Activated CD8-positive, alpha-beta T cell treated with anti-CD3 and anti-CD28 coated beads, Interleukin-2, amount 10 ng/mL, durations not matched to agents 7 days and 5 days (primary cell): ENCODE measurements around the gene MID1. TPM values are rescaled to one million over a fixed set of nuclear protein-coding genes. Genes with fewer than 3 reads are reported as not detected.

ENCODE experiments used
- ATAC-seq: fragments of 150-1000 bp; cut with Tn5 transposase; one replicate; pipeline ENCODE4 v1.10.0; 2021; ENCODE audit warnings: moderate library complexity
- CTCF ChIA-PET: fragments of 350-600 bp; sonication (Branson Sonifier 250); formaldehyde crosslinking; loops from one replicate; lab custom pipeline; 2021; ENCODE audit warnings: antibody characterized with exemption; lab: Charles Lee
- POLR2A ChIA-PET: fragments of 350-600 bp; sonication (Branson Sonifier 250); formaldehyde crosslinking; loops from one replicate; lab custom pipeline; 2021; ENCODE audit warnings: antibody characterized with exemption; lab: Charles Lee
- DNase-seq: peaks from one replicate; pipeline ENCODE4 v3.0.0-alpha.2; 2020
- H3K27ac Mint-ChIP-seq: one replicate; pipeline ENCODE4 v1.8.0; 2021; ENCODE audit warnings: mild to moderate bottlenecking, mixed read lengths
- H3K27me3 Mint-ChIP-seq: one replicate; pipeline ENCODE4 v1.8.0; 2021; ENCODE audit warnings: low read depth, mixed read lengths
- H3K36me3 Mint-ChIP-seq: one replicate; pipeline ENCODE4 v1.8.0; 2021; ENCODE audit warnings: low read depth, mixed read lengths
- H3K4me1 Mint-ChIP-seq: one replicate; pipeline ENCODE4 v1.8.0; 2021; ENCODE audit warnings: low read depth, mixed read lengths
- H3K4me3 Mint-ChIP-seq: one replicate; pipeline ENCODE4 v1.8.0; 2021; ENCODE audit warnings: mild to moderate bottlenecking, mixed read lengths
- H3K9me3 Mint-ChIP-seq: one replicate; pipeline ENCODE4 v1.8.0; 2022; ENCODE audit warnings: mixed read lengths; ENCODE audit not compliant: insufficient read depth
- total RNA-seq, 2 experiments: library from RNA; stranded (reverse); gene quantifications; one replicate each; pipeline ENCODE4 v1.2.3, GENCODE V29; 2021

The MID1 gene
- total RNA-seq, 2 experiments from 2014 or later, result 0.11 to 0.23 TPM

- ATAC-seq, result no peak
- POLR2A ChIA-PET, result no interaction called here
- CTCF ChIA-PET, result interaction anchor here (0.7 to 2.8 kb wide), 3 partner anchors 16 to 429 kb away, joined by 3 to 15 read pairs (median 3); no protein-coding TSS in a partner anchor
- Mint-ChIP-seq H3K4me1 (peaks cover 3% of the 10 kb centered on the region), H3K9me3 (no peaks in the 10 kb centered on the region), H3K27ac (no peak overlapping the region), H3K4me3 (no peak overlapping the region), H3K27me3 (peaks cover 24% of the 10 kb centered on the region), H3K36me3 (no peaks in the 10 kb centered on the region)
- DNase-seq, result peak; percentile 21
Measured at GRCh38 chrX:10615931-10616774, 4.2 kb downstream of the MID1 start.

GRCh38 chrX:10612215-10612614 is 8.2 kb downstream of the MID1 start:
- no peaks in the 10 kb centered on the region for H3K27me3 Mint-ChIP-seq
- H3K9me3 Mint-ChIP-seq, result no peaks in the 10 kb centered on the region
- no peak overlapping the region for H3K4me3 Mint-ChIP-seq
- no peaks in the 10 kb centered on the region for H3K36me3 Mint-ChIP-seq
- no peak for DNase-seq
- POLR2A ChIA-PET, result no interaction called here
- no peak overlapping the region for H3K27ac Mint-ChIP-seq
- no peaks in the 10 kb centered on the region for H3K4me1 Mint-ChIP-seq
- no peak for ATAC-seq
- CTCF ChIA-PET, result no interaction called here

DNA sequence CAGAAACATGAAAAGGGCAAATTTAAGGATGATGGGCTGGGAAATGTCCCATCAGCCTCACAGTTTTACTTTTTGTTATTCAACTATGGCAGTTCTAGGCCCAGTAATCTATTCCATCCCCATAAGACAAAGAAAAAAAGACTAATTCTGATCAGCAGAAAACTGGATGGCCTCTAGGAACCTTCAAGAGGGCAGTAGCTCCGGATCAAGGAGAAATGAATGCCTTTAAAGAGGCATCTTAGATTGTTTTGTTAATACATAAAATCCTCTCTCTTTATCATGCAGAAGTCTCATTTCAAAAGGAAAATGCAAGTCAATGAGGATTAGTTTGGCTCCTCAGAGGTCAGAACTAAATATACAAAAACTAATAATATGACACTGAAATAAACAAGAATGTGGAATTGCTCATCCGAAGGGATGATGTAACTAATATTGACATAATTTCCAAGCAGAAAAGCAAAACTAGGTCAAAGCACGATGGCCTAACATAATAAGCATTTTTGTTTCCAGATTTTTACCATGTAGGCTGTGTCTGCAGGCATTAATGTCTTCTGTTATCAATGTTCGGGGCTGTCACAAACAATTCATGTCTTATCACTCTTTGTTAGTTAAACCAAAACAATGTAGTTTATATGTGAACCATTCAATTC is 8.8 kb downstream of the MID1 start:
- ATAC-seq (no peak), DNase-seq (no peak)
- Mint-ChIP-seq H3K36me3 (no peaks in the 10 kb centered on the region), H3K4me3 (no peak overlapping the region), H3K27ac (no peak overlapping the region), H3K27me3 (no peaks in the 10 kb centered on the region), H3K9me3 (no peaks in the 10 kb centered on the region), H3K4me1 (no peaks in the 10 kb centered on the region)
- POLR2A ChIA-PET, result no interaction called here
- CTCF ChIA-PET, result no interaction called here

DNA sequence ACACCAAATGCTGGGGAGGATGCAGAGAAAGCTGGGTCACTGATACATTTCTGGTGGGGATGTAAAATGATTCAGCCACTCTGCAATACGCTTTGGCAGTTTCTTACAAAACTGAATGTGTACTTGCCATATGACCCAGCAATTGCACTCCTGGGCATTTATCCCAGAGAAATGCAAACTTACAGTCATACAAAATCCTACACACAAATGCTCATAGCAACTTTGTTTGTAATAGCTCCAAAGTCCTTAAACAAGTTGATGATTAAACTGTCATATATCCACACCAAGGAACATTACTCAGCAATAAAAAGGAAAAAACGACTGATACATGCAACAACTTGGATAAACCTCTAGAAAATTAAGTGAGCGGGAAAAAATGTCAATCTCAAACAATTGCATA is 12.3 kb downstream of the MID1 start:
- Mint-ChIP-seq H3K4me1 (no peaks in the 10 kb centered on the region), H3K36me3 (no peaks in the 10 kb centered on the region), H3K27ac (no peak overlapping the region), H3K4me3 (no peak overlapping the region), H3K9me3 (no peaks in the 10 kb centered on the region), H3K27me3 (no peaks in the 10 kb centered on the region)
- no peak for ATAC-seq
- DNase-seq, result no peak
- ChIA-PET CTCF (no interaction called here), POLR2A (no interaction called here)

DNA sequence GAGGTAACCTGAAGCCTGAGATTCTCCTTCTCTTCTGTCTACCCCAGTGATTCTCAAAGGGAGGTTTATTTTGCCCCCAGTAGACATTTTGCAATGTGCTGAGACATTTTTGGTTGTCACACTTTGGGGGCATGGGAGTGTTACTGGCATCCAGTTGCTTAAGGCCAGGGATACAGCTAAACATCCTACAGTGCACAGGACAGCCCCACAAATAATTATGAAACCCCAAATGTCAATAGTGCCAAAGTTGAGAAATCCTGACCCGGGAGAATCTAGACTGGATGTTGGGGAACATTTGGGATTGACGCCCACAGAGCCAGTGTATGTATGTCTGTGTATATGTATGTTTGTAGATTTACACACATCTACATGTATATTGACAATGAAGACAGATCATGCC is 13.2 kb downstream of the MID1 start:
- DNase-seq, result no peak
- Mint-ChIP-seq H3K27me3 (no peaks in the 10 kb centered on the region), H3K4me1 (no peaks in the 10 kb centered on the region), H3K27ac (no peak overlapping the region), H3K9me3 (no peaks in the 10 kb centered on the region), H3K4me3 (no peak overlapping the region), H3K36me3 (no peaks in the 10 kb centered on the region)
- ATAC-seq, result no peak
- POLR2A ChIA-PET, result no interaction called here
- CTCF ChIA-PET, result no interaction called here

DNA sequence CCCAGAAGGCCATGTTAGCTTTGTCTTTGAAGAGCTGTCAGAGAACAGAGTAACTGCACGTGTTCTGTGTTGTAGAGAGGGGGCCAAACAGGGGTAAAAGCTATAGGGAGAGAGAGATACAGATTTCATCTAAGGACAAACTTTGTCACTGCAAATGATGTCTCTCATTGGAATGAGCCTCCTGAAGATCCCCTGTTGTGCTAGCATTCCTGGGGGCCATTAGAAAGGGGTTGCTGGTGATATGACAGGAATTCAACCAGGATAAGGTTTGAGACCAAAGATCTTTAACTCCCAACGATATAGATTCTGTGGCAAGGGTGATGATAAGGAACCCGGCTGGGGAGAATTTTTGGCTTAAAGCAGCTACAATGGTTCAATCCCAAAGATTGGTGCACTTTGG is 16.8 kb downstream of the MID1 start:
- POLR2A ChIA-PET, result no interaction called here
- H3K4me3 Mint-ChIP-seq, result no peak overlapping the region

GRCh38 chrX:10602646-10603045 is 17.7 kb downstream of the MID1 start:
- no peak for DNase-seq
- no peaks in the 10 kb centered on the region for H3K27me3 Mint-ChIP-seq
- no peak for ATAC-seq
- H3K36me3 Mint-ChIP-seq, result no peaks in the 10 kb centered on the region
- POLR2A ChIA-PET, result no interaction called here
- CTCF ChIA-PET, result no interaction called here
- no peaks in the 10 kb centered on the region for H3K9me3 Mint-ChIP-seq
- H3K4me1 Mint-ChIP-seq, result no peaks in the 10 kb centered on the region
- no peak overlapping the region for H3K27ac Mint-ChIP-seq
- no peak overlapping the region for H3K4me3 Mint-ChIP-seq

More for the DNA sequence above, 16.8 kb downstream of the MID1 start:
- DNase-seq (no peak), ATAC-seq (no peak)
- no peaks in the 10 kb centered on the region for H3K9me3 Mint-ChIP-seq
- H3K27ac Mint-ChIP-seq, result no peak overlapping the region
- H3K27me3 Mint-ChIP-seq, result no peaks in the 10 kb centered on the region
- no peaks in the 10 kb centered on the region for H3K4me1 Mint-ChIP-seq
- H3K36me3 Mint-ChIP-seq, result no peaks in the 10 kb centered on the region
- CTCF ChIA-PET, result no interaction called here

GRCh38 chrX:10600479-10600878 is 19.9 kb downstream of the MID1 start:
- CTCF ChIA-PET, result no interaction called here
- no peaks in the 10 kb centered on the region for H3K4me1 Mint-ChIP-seq

DNA sequence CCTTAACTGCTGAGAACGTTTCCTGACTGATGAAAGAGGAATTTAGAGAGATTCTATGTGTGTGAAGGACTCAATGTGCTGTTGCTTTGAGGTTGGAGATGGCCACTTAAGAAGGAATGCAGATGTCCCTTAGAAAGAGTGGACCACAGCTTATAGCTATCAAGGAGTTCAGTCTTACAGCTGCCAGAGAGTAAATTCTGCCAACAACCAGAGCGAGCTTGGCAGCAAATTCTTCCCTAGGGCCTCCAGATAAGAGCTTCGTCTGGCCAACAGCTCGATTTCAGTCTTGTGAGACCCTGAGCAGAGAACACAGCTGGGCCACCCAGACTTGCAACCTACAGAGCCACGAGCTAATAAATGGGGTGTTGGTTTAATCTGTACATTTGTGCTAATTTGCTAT is 21.8 kb downstream of the MID1 start:
- H3K4me3 Mint-ChIP-seq, result no peak overlapping the region
- no peak overlapping the region for H3K27ac Mint-ChIP-seq
- no peaks in the 10 kb centered on the region for H3K36me3 Mint-ChIP-seq
- no peak for DNase-seq
- no peaks in the 10 kb centered on the region for H3K4me1 Mint-ChIP-seq
- ChIA-PET CTCF (interaction anchor here (1.9 kb wide), 1 partner anchor 408 kb away, joined by 8 read pairs; no protein-coding TSS in a partner anchor), POLR2A (no interaction called here)
- H3K9me3 Mint-ChIP-seq, result no peaks in the 10 kb centered on the region
- ATAC-seq, result no peak
- H3K27me3 Mint-ChIP-seq, result no peaks in the 10 kb centered on the region

More at GRCh38 chrX:10600479-10600878, 19.9 kb downstream of the MID1 start:
- no peaks in the 10 kb centered on the region for H3K27me3 Mint-ChIP-seq
- no peak overlapping the region for H3K4me3 Mint-ChIP-seq
- POLR2A ChIA-PET, result no interaction called here
- ATAC-seq (no peak), DNase-seq (no peak)
- no peaks in the 10 kb centered on the region for H3K9me3 Mint-ChIP-seq
- no peak overlapping the region for H3K27ac Mint-ChIP-seq
- H3K36me3 Mint-ChIP-seq, result no peaks in the 10 kb centered on the region

DNA sequence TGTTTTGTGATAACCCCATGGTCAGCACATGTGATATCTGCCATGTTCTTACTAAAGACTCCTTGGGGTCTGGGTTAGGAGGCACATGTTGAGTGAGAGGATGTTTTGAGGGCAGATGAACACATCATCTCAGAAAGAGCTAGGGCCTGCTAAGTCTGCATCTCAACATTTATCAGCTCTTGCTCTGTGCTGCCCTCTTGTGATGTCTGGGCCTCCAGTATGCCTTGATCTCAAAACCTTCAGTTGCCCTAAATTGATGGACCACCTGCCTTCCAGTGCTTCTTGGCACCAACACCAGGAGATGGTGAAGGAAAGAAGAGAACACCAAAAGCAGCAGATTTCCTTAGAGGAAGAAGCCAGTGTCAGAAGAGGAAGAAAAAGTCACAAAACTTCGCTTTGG is 22.5 kb downstream of the MID1 start:
- no peaks in the 10 kb centered on the region for H3K9me3 Mint-ChIP-seq
- CTCF ChIA-PET, result interaction anchor here (1.9 kb wide), 1 partner anchor 408 kb away, joined by 8 read pairs; no protein-coding TSS in a partner anchor

GRCh38 chrX:10591363-10592335 is 28.7 kb downstream of the MID1 start:
- ATAC-seq, result no peak
- CTCF ChIA-PET, result no interaction called here
- POLR2A ChIA-PET, result no interaction called here
- no peaks in the 10 kb centered on the region for H3K9me3 Mint-ChIP-seq
- H3K36me3 Mint-ChIP-seq, result no peaks in the 10 kb centered on the region
- no peak for DNase-seq
- H3K27ac Mint-ChIP-seq, result no peak overlapping the region
- H3K4me3 Mint-ChIP-seq, result no peak overlapping the region
- no peaks in the 10 kb centered on the region for H3K4me1 Mint-ChIP-seq
- no peaks in the 10 kb centered on the region for H3K27me3 Mint-ChIP-seq

More for the DNA sequence above, 22.5 kb downstream of the MID1 start:
- Mint-ChIP-seq H3K4me3 (no peak overlapping the region), H3K36me3 (no peaks in the 10 kb centered on the region), H3K27ac (no peak overlapping the region), H3K27me3 (no peaks in the 10 kb centered on the region), H3K4me1 (no peaks in the 10 kb centered on the region)
- ATAC-seq (no peak), DNase-seq (no peak)
- POLR2A ChIA-PET, result no interaction called here
